GM23338 (cell line): ENCODE data around the gene CELA3B. TPM values are rescaled to one million over a fixed set of nuclear protein-coding genes. Genes with fewer than 3 reads are reported as not detected.

Experiments
- ATAC-seq: fragments of 200-7000 bp; cut with Tn5 transposase; 3 replicates; pipeline ENCODE4 v1.9.1; 2020
- DNase-seq: peaks from one replicate; pipeline ENCODE4 v3.0.0-alpha.2; 2015; ENCODE audit warnings: low spot score
- H2AFZ ChIP-seq: fragments of 200-600 bp; sonication (generic); 2 replicates; pipeline ENCODE4 v1.8.0; 2016; ENCODE audit warnings: antibody characterized with exemption, mild to moderate bottlenecking, moderate library complexity
- H3F3A ChIP-seq: fragments of 200-600 bp; sonication (generic); replicated peaks from 2 replicates; pipeline ENCODE4 v1.8.0; 2017; ENCODE audit warnings: antibody characterized with exemption, mixed run types, low read depth
- H3K27ac ChIP-seq: fragments of 200-600 bp; sonication (generic); 2 replicates; pipeline ENCODE4 v1.6.1; 2016; ENCODE audit warnings: low read depth
- H3K27me3 ChIP-seq: fragments of 200-600 bp; sonication (generic); 2 replicates; pipeline ENCODE4 v1.8.0; 2016; ENCODE audit warnings: mild to moderate bottlenecking, mixed run types, moderate library complexity; ENCODE audit not compliant: insufficient read depth
- H3K36me3 ChIP-seq: fragments of 200-600 bp; sonication (generic); 2 replicates; pipeline ENCODE4 v1.8.0; 2016; ENCODE audit warnings: mild to moderate bottlenecking; ENCODE audit not compliant: insufficient read depth
- H3K4me1 ChIP-seq: fragments of 200-600 bp; sonication (generic); 2 replicates; pipeline ENCODE4 v1.8.0; 2016; ENCODE audit warnings: mild to moderate bottlenecking, moderate library complexity; ENCODE audit not compliant: insufficient read depth
- H3K4me2 ChIP-seq: fragments of 200-600 bp; sonication (generic); 2 replicates; pipeline ENCODE4 v1.7.1; 2017; ENCODE audit warnings: mixed run types
- H3K4me3 ChIP-seq: fragments of 200-600 bp; sonication (generic); 2 replicates; pipeline ENCODE4 v1.6.1; 2016; ENCODE audit warnings: mixed run types
- H3K79me2 ChIP-seq: fragments of 200-600 bp; sonication (generic); replicated peaks from 2 replicates; pipeline ENCODE4 v1.8.0; 2017; ENCODE audit warnings: mild to moderate bottlenecking; ENCODE audit not compliant: insufficient read depth
- H3K9me2 ChIP-seq: fragments of 200-600 bp; sonication (generic); 2 replicates; pipeline ENCODE4 v1.8.0; 2017; ENCODE audit not compliant: insufficient read depth
- H4K20me1 ChIP-seq: fragments of 200-600 bp; sonication (generic); replicated peaks from 2 replicates; pipeline ENCODE4 v1.8.0; 2017; ENCODE audit warnings: mild to moderate bottlenecking; ENCODE audit not compliant: insufficient read depth
- H3K27ac Mint-ChIP-seq: 2 replicates; pipeline ENCODE4 v1.8.0; 2020; ENCODE audit warnings: inconsistent platforms, mild to moderate bottlenecking, moderate library complexity, mixed read lengths
- H3K27me3 Mint-ChIP-seq: 3 replicates; pipeline ENCODE4 v1.8.0; 2022; ENCODE audit warnings: low read depth, mild to moderate bottlenecking, moderate library complexity, mixed read lengths, inconsistent platforms; ENCODE audit not compliant: insufficient read depth, poor library complexity
- H3K36me3 Mint-ChIP-seq: 3 replicates; pipeline ENCODE4 v1.8.0; 2021; ENCODE audit warnings: low read depth, mild to moderate bottlenecking, inconsistent platforms, moderate library complexity, mixed read lengths
- H3K4me1 Mint-ChIP-seq: 3 replicates; pipeline ENCODE4 v1.8.0; 2020; ENCODE audit warnings: mild to moderate bottlenecking, inconsistent platforms, mixed read lengths
- H3K4me3 Mint-ChIP-seq: 3 replicates; pipeline ENCODE4 v1.8.0; 2021; ENCODE audit warnings: moderate library complexity, mild to moderate bottlenecking, inconsistent platforms, mixed read lengths
- H3K9me3 Mint-ChIP-seq: 3 replicates; pipeline ENCODE4 v1.8.0; 2020; ENCODE audit warnings: moderate library complexity, mild to moderate bottlenecking, inconsistent platforms, mixed read lengths
- CREB1 ChIP-seq: fragments of 250-450 bp; sonication (Bioruptor Pico); IDR thresholded peaks from 2 replicates; pipeline ENCODE4 v1.5.0; 2020; ENCODE audit warnings: low read depth, mild to moderate bottlenecking, moderate library complexity
- EZH2phosphoT487 ChIP-seq: fragments of 200-600 bp; sonication (generic); IDR thresholded peaks from one replicate; pipeline ENCODE4 v1.8.1; 2018; ENCODE audit warnings: antibody characterized with exemption; ENCODE audit not compliant: unreplicated experiment
- NANOG ChIP-seq: IDR thresholded peaks from 2 replicates; pipeline ENCODE4 v1.6.1; 2016; ENCODE audit warnings: antibody characterized with exemption, borderline replicate concordance
- POLR2AphosphoS5 ChIP-seq: IDR thresholded peaks from 2 replicates; pipeline ENCODE4 v1.6.1; 2016; ENCODE audit warnings: antibody characterized with exemption, low read depth
- ZNF114 ChIP-seq: fragments of 250-450 bp; sonication (Bioruptor Pico); IDR thresholded peaks from 2 replicates; pipeline ENCODE4 v1.5.0; 2020; ENCODE audit warnings: mild to moderate bottlenecking, moderate library complexity
- ZNF331 ChIP-seq: fragments of 250-450 bp; sonication (Bioruptor Pico); IDR thresholded peaks from 2 replicates; pipeline ENCODE4 v1.5.0; 2020; ENCODE audit warnings: low read depth, mild to moderate bottlenecking, moderate library complexity
- polyA plus RNA-seq: library from polyadenylated mRNA; unstranded; fragments of >200 nt; fragmentation: Nextera tagmentation; extraction: Ambion mirVana; gene quantifications from 2 replicates; pipeline ENCODE4 v1.2.1, GENCODE V29; 2016
- total RNA-seq: library from RNA; depleted of rRNA; stranded (reverse); fragments of >200 nt; shearing (Covaris generic); gene quantifications from 2 replicates; pipeline ENCODE4 v1.2.3, GENCODE V29; 2014
- TF ChIP-seq, protein P1 (sequence below): IDR thresholded peaks from 2 replicates; pipeline ENCODE4 v1.6.1; 2016; ENCODE audit warnings: antibody characterized with exemption
- TF ChIP-seq, protein P2 (sequence below): IDR thresholded peaks from one replicate; pipeline ENCODE4 v1.6.1; 2018; ENCODE audit warnings: antibody characterized with exemption; ENCODE audit not compliant: unreplicated experiment
- TF ChIP-seq, protein P3 (sequence below): fragments of 250-450 bp; sonication (Bioruptor Pico); IDR thresholded peaks from 2 replicates; pipeline ENCODE4 v1.5.0; 2020; ENCODE audit warnings: mild to moderate bottlenecking, moderate library complexity

Gene CELA3B
- total and polyA plus RNA-seq, 2 experiments from 2014 or later: not detected

DNA sequence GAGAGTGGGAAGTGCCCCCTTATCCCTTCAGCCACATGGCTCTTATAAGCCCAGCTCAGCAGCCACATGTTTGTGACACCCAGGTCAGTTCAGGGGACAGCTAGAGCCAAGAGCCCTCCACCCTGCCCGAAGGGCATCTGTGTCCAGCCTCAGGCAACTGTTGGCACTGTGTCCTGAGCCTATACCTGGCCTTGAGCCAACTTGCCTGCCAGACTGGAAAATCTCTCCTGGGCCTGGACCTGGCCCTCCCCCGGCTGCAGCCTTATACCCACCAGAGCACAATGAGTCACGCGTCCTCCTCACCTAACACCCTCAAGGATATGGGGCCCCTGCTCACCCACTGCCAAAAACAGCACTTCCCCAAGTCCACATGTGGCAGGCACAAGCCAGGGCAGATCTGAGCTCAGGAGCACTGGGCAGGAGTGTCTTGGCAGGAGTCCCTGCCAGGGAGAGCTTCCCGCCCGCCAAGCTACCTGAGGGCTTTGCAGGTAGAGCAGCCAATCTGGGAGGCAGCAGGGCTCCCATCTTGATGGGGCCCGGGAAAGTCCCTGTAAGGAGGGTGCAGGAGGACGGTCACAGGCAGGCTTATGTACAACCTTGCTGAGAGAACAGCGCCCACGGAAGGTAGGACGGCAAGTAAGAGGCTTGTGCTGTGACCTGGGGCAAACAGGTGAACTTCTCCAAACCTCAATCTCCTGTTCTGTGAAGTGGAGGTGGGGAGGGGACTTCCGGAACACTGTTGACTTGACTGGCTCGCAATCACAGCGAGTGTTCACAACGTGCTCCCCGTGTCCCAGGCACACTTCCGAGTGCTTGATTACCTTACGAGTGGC is 19.9 kb upstream of the CELA3B start:
- Histone ChIP-seq H3K4me1 (peaks cover 8% of the 10 kb centered on the region; the same call in 1 of the 2 replicates), H2AFZ (peak overlapping the region; percentile 85; the same call in 1 of the 2 replicates), H3K79me2 (no peaks in the 10 kb centered on the region), H3F3A (no peaks in the 10 kb centered on the region), H3K4me3 (no peak overlapping the region), H3K9me2 (no peaks in the 10 kb centered on the region), H3K36me3 (no peaks in the 10 kb centered on the region), H3K27me3 (no peaks in the 10 kb centered on the region), H3K4me2 (no peak overlapping the region), H4K20me1 (no peaks in the 10 kb centered on the region), H3K27ac (no peak overlapping the region)
- TF ChIP-seq CREB1 (no peak), NANOG (no peak), EZH2phosphoT487 (no peak), ZNF331 (CRISPR knock-in tag) (no peak), ZNF114 (CRISPR knock-in tag) (no peak), POLR2AphosphoS5 (no peak)
- TF ChIP-seq, protein P1, sequence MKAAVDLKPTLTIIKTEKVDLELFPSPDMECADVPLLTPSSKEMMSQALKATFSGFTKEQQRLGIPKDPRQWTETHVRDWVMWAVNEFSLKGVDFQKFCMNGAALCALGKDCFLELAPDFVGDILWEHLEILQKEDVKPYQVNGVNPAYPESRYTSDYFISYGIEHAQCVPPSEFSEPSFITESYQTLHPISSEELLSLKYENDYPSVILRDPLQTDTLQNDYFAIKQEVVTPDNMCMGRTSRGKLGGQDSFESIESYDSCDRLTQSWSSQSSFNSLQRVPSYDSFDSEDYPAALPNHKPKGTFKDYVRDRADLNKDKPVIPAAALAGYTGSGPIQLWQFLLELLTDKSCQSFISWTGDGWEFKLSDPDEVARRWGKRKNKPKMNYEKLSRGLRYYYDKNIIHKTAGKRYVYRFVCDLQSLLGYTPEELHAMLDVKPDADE: no peak
- TF ChIP-seq, protein P2, sequence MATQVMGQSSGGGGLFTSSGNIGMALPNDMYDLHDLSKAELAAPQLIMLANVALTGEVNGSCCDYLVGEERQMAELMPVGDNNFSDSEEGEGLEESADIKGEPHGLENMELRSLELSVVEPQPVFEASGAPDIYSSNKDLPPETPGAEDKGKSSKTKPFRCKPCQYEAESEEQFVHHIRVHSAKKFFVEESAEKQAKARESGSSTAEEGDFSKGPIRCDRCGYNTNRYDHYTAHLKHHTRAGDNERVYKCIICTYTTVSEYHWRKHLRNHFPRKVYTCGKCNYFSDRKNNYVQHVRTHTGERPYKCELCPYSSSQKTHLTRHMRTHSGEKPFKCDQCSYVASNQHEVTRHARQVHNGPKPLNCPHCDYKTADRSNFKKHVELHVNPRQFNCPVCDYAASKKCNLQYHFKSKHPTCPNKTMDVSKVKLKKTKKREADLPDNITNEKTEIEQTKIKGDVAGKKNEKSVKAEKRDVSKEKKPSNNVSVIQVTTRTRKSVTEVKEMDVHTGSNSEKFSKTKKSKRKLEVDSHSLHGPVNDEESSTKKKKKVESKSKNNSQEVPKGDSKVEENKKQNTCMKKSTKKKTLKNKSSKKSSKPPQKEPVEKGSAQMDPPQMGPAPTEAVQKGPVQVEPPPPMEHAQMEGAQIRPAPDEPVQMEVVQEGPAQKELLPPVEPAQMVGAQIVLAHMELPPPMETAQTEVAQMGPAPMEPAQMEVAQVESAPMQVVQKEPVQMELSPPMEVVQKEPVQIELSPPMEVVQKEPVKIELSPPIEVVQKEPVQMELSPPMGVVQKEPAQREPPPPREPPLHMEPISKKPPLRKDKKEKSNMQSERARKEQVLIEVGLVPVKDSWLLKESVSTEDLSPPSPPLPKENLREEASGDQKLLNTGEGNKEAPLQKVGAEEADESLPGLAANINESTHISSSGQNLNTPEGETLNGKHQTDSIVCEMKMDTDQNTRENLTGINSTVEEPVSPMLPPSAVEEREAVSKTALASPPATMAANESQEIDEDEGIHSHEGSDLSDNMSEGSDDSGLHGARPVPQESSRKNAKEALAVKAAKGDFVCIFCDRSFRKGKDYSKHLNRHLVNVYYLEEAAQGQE: no peak
- TF ChIP-seq, protein P3, sequence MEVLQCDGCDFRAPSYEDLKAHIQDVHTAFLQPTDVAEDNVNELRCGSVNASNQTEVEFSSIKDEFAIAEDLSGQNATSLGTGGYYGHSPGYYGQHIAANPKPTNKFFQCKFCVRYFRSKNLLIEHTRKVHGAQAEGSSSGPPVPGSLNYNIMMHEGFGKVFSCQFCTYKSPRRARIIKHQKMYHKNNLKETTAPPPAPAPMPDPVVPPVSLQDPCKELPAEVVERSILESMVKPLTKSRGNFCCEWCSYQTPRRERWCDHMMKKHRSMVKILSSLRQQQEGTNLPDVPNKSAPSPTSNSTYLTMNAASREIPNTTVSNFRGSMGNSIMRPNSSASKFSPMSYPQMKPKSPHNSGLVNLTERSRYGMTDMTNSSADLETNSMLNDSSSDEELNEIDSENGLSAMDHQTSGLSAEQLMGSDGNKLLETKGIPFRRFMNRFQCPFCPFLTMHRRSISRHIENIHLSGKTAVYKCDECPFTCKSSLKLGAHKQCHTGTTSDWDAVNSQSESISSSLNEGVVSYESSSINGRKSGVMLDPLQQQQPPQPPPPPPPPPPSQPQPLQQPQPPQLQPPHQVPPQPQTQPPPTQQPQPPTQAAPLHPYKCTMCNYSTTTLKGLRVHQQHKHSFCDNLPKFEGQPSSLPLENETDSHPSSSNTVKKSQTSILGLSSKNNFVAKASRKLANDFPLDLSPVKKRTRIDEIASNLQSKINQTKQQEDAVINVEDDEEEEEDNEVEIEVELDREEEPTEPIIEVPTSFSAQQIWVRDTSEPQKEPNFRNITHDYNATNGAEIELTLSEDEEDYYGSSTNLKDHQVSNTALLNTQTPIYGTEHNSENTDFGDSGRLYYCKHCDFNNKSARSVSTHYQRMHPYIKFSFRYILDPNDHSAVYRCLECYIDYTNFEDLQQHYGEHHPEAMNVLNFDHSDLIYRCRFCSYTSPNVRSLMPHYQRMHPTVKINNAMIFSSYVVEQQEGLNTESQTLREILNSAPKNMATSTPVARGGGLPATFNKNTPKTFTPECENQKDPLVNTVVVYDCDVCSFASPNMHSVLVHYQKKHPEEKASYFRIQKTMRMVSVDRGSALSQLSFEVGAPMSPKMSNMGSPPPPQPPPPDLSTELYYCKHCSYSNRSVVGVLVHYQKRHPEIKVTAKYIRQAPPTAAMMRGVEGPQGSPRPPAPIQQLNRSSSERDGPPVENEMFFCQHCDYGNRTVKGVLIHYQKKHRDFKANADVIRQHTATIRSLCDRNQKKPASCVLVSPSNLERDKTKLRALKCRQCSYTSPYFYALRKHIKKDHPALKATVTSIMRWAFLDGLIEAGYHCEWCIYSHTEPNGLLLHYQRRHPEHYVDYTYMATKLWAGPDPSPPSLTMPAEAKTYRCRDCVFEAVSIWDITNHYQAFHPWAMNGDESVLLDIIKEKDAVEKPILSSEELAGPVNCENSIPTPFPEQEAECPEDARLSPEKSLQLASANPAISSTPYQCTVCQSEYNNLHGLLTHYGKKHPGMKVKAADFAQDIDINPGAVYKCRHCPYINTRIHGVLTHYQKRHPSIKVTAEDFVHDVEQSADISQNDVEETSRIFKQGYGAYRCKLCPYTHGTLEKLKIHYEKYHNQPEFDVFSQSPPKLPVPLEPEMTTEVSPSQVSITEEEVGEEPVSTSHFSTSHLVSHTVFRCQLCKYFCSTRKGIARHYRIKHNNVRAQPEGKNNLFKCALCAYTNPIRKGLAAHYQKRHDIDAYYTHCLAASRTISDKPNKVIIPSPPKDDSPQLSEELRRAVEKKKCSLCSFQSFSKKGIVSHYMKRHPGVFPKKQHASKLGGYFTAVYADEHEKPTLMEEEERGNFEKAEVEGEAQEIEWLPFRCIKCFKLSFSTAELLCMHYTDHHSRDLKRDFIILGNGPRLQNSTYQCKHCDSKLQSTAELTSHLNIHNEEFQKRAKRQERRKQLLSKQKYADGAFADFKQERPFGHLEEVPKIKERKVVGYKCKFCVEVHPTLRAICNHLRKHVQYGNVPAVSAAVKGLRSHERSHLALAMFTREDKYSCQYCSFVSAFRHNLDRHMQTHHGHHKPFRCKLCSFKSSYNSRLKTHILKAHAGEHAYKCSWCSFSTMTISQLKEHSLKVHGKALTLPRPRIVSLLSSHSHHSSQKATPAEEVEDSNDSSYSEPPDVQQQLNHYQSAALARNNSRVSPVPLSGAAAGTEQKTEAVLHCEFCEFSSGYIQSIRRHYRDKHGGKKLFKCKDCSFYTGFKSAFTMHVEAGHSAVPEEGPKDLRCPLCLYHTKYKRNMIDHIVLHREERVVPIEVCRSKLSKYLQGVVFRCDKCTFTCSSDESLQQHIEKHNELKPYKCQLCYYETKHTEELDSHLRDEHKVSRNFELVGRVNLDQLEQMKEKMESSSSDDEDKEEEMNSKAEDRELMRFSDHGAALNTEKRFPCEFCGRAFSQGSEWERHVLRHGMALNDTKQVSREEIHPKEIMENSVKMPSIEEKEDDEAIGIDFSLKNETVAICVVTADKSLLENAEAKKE (CRISPR knock-in tag): no peak
- DNase-seq (peak; percentile 29), ATAC-seq (peak; percentile 49)
- Mint-ChIP-seq H3K27me3 (peaks cover 15% of the 10 kb centered on the region), H3K27ac (no peak overlapping the region), H3K9me3 (no peaks in the 10 kb centered on the region), H3K4me3 (no peak overlapping the region), H3K4me1 (peaks cover 22% of the 10 kb centered on the region), H3K36me3 (no peaks in the 10 kb centered on the region)
